ENCODE results near the gene CSRP1.

Gene CSRP1

GRCh38 chr1:201443747-201444146, 63.2 kb downstream of the CSRP1 start:
- no peak for TF ChIP-seq FOXP2 (optimal IDR thresholded peaks at IDR 0.05; ENCODE audit: borderline replicate concordance, extremely low read depth, extremely low read length, insufficient read depth)
- no peak for TF ChIP-seq TAF1 (IDR thresholded peaks at IDR 0.05; ENCODE audit: borderline replicate concordance, insufficient read depth, low read length)
- no peak for TF ChIP-seq REST (IDR thresholded peaks at IDR 0.05; ENCODE audit: insufficient read depth in 1 of 2, low read depth in 2 of 2, low read length in 2 of 2)
- TF ChIP-seq POLR2AphosphoS5 (IDR thresholded peaks at IDR 0.05; ENCODE audit: low read depth, low read length): no peak
- no peak for TF ChIP-seq SIN3A (IDR thresholded peaks at IDR 0.05; ENCODE audit: borderline replicate concordance, insufficient read depth, low read length)

- TF ChIP-seq REST (IDR thresholded peaks at IDR 0.05; ENCODE audit: insufficient read depth in 1 of 2, low read depth in 2 of 2, low read length in 2 of 2): no peak
- no peak for TF ChIP-seq POLR2AphosphoS5 (IDR thresholded peaks at IDR 0.05; ENCODE audit: low read depth, low read length)
- no peak for TF ChIP-seq FOXP2 (optimal IDR thresholded peaks at IDR 0.05; ENCODE audit: borderline replicate concordance, extremely low read depth, extremely low read length, insufficient read depth)
- no peak for TF ChIP-seq TAF1 (IDR thresholded peaks at IDR 0.05; ENCODE audit: borderline replicate concordance, insufficient read depth, low read length)
- TF ChIP-seq SIN3A (IDR thresholded peaks at IDR 0.05; ENCODE audit: borderline replicate concordance, insufficient read depth, low read length): no peak
Measured at GRCh38 chr1:201436969-201437368, 70.0 kb downstream of the CSRP1 start.

GRCh38 chr1:201436393-201436792, 70.5 kb downstream of the CSRP1 start:
- TF ChIP-seq POLR2AphosphoS5 (IDR thresholded peaks at IDR 0.05; ENCODE audit: low read depth, low read length) (no peak), FOXP2 (optimal IDR thresholded peaks at IDR 0.05; ENCODE audit: borderline replicate concordance, extremely low read depth, extremely low read length, insufficient read depth) (no peak), REST (IDR thresholded peaks at IDR 0.05; ENCODE audit: insufficient read depth in 1 of 2, low read depth in 2 of 2, low read length in 2 of 2) (no peak), TAF1 (IDR thresholded peaks at IDR 0.05; ENCODE audit: borderline replicate concordance, insufficient read depth, low read length) (no peak), SIN3A (IDR thresholded peaks at IDR 0.05; ENCODE audit: borderline replicate concordance, insufficient read depth, low read length) (no peak)

- TF ChIP-seq SIN3A (IDR thresholded peaks at IDR 0.05; ENCODE audit: borderline replicate concordance, insufficient read depth, low read length) (no peak), FOXP2 (optimal IDR thresholded peaks at IDR 0.05; ENCODE audit: borderline replicate concordance, extremely low read depth, extremely low read length, insufficient read depth) (no peak), REST (IDR thresholded peaks at IDR 0.05; ENCODE audit: insufficient read depth in 1 of 2, low read depth in 2 of 2, low read length in 2 of 2) (no peak), TAF1 (IDR thresholded peaks at IDR 0.05; ENCODE audit: borderline replicate concordance, insufficient read depth, low read length) (no peak), POLR2AphosphoS5 (IDR thresholded peaks at IDR 0.05; ENCODE audit: low read depth, low read length) (no peak)
Measured at GRCh38 chr1:201434266-201434665, 72.7 kb downstream of the CSRP1 start.

- TF ChIP-seq POLR2AphosphoS5 (IDR thresholded peaks at IDR 0.05; ENCODE audit: low read depth, low read length) (no peak), TAF1 (IDR thresholded peaks at IDR 0.05; ENCODE audit: borderline replicate concordance, insufficient read depth, low read length) (no peak), REST (IDR thresholded peaks at IDR 0.05; ENCODE audit: insufficient read depth in 1 of 2, low read depth in 2 of 2, low read length in 2 of 2) (no peak), SIN3A (IDR thresholded peaks at IDR 0.05; ENCODE audit: borderline replicate concordance, insufficient read depth, low read length) (no peak), FOXP2 (optimal IDR thresholded peaks at IDR 0.05; ENCODE audit: borderline replicate concordance, extremely low read depth, extremely low read length, insufficient read depth) (no peak)
Measured at GRCh38 chr1:201433609-201434008, 73.3 kb downstream of the CSRP1 start.
